HUES48 (cell line): Measurements from ENCODE around the gene FAM131A.
A peak's percentile ranks its signal among the peaks of the same experiment; 100 is the strongest.

Source experiments
- H3K27ac ChIP-seq: one replicate; pipeline ENCODE4 v1.7.0; 2013; ENCODE audit warnings: low read depth, low read length, inconsistent platforms
- H3K27me3 ChIP-seq: 2 replicates; pipeline ENCODE4 v1.6.1; 2013; ENCODE audit warnings: mild to moderate bottlenecking, low read length; ENCODE audit not compliant: control insufficient read depth, insufficient read depth
- H3K36me3 ChIP-seq: 2 replicates; pipeline ENCODE4 v1.6.1; 2013; ENCODE audit warnings: low read length; ENCODE audit not compliant: control insufficient read depth, insufficient read depth
- H3K4me1 ChIP-seq: 2 replicates; pipeline ENCODE4 v1.6.1; 2013; ENCODE audit warnings: mild to moderate bottlenecking, low read length; ENCODE audit not compliant: control insufficient read depth, insufficient read depth
- H3K4me3 ChIP-seq: 2 replicates; pipeline ENCODE4 v1.5.1; 2013; ENCODE audit warnings: mild to moderate bottlenecking, low read depth, low read length
- H3K9ac ChIP-seq: 2 replicates; pipeline ENCODE4 v1.6.1; 2013; ENCODE audit warnings: mild to moderate bottlenecking, low read depth, low read length, moderate library complexity
- H3K9me3 ChIP-seq: 2 replicates; pipeline ENCODE4 v1.6.1; 2013; ENCODE audit warnings: low read length; ENCODE audit not compliant: control insufficient read depth, insufficient read depth

The FAM131A gene

DNA sequence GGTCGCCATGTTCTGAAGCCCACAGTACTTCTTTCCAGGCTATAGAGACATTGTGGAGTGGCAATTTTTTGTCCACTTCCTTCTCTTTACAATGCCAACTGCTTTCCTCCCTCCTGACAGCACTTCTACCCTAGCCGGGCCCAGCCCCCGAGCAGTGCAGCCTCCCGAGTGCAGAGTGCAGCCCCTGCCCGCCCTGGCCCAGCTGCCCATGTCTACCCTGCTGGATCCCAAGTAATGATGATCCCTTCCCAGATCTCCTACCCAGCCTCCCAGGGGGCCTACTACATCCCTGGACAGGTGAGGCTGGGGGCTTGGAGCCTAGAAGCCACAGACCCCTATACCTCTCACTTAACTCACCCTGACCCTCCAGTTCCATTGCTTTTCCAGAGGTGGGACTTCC lies 20.2 kb upstream of the FAM131A start:
- no peak overlapping the region for H3K27ac ChIP-seq
- peak overlapping the region; percentile 94; the same call in 1 of the 2 replicates for H3K4me3 ChIP-seq
- H3K9ac ChIP-seq: no peak overlapping the region
- no peaks in the 10 kb centered on the region for H3K9me3 ChIP-seq
- no peaks in the 10 kb centered on the region for H3K27me3 ChIP-seq
- H3K36me3 ChIP-seq: peaks cover 60% of the 10 kb centered on the region
- peaks cover 12% of the 10 kb centered on the region; the same call in 1 of the 2 replicates for H3K4me1 ChIP-seq

GRCh38 chr3:184320104-184320445 lies 17.3 kb upstream of the FAM131A start:
- Histone ChIP-seq H3K27me3 (no peaks in the 10 kb centered on the region), H3K9me3 (no peaks in the 10 kb centered on the region), H3K27ac (no peak overlapping the region), H3K4me1 (peaks cover 12% of the 10 kb centered on the region; the same call in 1 of the 2 replicates), H3K9ac (no peak overlapping the region), H3K36me3 (peaks cover 89% of the 10 kb centered on the region), H3K4me3 (no peak overlapping the region)

DNA sequence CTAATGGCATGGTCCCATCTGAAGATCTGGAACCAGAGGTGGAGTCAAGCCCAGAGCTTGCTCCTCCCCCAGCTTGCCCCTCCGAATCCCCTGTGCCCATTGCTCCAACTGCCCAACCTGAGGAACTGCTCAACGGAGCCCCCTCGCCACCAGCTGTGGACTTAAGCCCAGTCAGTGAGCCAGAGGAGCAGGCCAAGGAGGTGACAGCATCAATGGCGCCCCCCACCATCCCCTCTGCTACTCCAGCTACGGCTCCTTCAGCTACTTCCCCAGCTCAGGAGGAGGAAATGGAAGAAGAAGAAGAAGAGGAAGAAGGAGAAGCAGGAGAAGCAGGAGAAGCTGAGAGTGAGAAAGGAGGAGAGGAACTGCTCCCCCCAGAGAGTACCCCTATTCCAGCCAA lies 15.7 kb upstream of the FAM131A start:
- Histone ChIP-seq H3K4me1 (peaks cover 10% of the 10 kb centered on the region; the same call in 1 of the 2 replicates), H3K4me3 (no peak overlapping the region), H3K9ac (no peak overlapping the region)

DNA sequence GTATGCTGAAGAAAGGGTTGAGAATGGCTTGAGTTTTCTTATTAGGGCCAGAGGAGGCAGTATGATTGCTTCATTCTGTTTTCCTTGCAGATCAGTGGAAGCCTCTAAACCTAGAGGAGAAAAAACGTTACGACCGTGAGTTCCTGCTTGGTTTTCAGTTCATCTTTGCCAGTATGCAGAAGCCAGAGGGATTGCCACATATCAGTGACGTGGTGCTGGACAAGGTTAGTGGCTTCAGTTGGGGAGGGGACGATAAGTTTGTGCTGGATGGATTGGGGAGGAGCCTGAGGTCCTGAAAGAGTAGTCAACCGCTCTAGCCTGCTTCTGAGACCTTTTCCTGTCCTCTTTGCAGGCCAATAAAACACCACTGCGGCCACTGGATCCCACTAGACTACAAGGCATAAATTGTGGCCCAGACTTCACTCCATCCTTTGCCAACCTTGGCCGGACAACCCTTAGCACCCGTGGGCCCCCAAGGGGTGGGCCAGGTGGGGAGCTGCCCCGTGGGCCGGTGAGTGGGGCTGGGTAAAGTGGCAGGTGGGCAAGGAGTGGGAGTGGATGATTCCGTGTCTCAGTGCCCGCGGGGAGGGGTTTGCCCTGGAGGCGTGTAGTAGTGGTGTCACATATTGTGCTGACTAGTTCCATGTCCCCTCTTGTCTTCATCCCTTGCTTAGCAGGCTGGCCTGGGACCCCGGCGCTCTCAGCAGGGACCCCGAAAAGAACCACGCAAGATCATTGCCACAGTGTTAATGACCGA lies 14.5 kb upstream of the FAM131A start:
- Histone ChIP-seq H3K27ac (no peak overlapping the region), H3K36me3 (peaks cover 100% of the 10 kb centered on the region), H3K27me3 (no peaks in the 10 kb centered on the region), H3K4me3 (no peak overlapping the region), H3K9ac (no peak overlapping the region), H3K9me3 (no peaks in the 10 kb centered on the region), H3K4me1 (no peaks in the 10 kb centered on the region)

More for the DNA sequence above, 15.7 kb upstream of the FAM131A start:
- Histone ChIP-seq H3K36me3 (peaks cover 100% of the 10 kb centered on the region), H3K27me3 (no peaks in the 10 kb centered on the region), H3K27ac (no peak overlapping the region), H3K9me3 (no peaks in the 10 kb centered on the region)

- Histone ChIP-seq H3K9ac (no peak overlapping the region), H3K4me1 (no peaks in the 10 kb centered on the region), H3K4me3 (no peak overlapping the region), H3K27ac (no peak overlapping the region), H3K27me3 (no peaks in the 10 kb centered on the region), H3K9me3 (no peaks in the 10 kb centered on the region), H3K36me3 (peaks cover 100% of the 10 kb centered on the region)
Measured at GRCh38 chr3:184323696-184324095, 13.7 kb upstream of the FAM131A start.

DNA sequence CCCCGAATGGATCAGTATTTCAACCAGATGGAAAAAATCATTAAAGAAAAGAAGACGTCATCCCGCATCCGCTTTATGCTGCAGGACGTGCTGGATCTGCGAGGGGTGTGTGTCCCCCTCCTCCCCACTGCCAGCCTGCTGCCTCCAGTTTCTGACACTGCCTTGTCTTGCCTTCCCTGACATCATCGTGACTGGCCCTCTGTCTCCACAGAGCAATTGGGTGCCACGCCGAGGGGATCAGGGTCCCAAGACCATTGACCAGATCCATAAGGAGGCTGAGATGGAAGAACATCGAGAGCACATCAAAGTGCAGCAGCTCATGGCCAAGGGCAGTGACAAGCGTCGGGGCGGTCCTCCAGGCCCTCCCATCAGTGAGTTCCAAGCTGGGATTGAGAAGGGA lies 12.1 kb upstream of the FAM131A start:
- H3K9ac ChIP-seq: no peak overlapping the region
- H3K4me1 ChIP-seq: no peaks in the 10 kb centered on the region
- H3K4me3 ChIP-seq: no peak overlapping the region
- no peaks in the 10 kb centered on the region for H3K9me3 ChIP-seq
- peaks cover 99% of the 10 kb centered on the region for H3K36me3 ChIP-seq
- H3K27me3 ChIP-seq: no peaks in the 10 kb centered on the region
- H3K27ac ChIP-seq: no peak overlapping the region

GRCh38 chr3:184325715-184326369 lies 11.6 kb upstream of the FAM131A start:
- no peak overlapping the region for H3K9ac ChIP-seq
- no peak overlapping the region for H3K27ac ChIP-seq
- H3K9me3 ChIP-seq: no peaks in the 10 kb centered on the region
- H3K4me3 ChIP-seq: no peak overlapping the region
- H3K4me1 ChIP-seq: no peaks in the 10 kb centered on the region
- H3K27me3 ChIP-seq: no peaks in the 10 kb centered on the region
- H3K36me3 ChIP-seq: peaks cover 98% of the 10 kb centered on the region

GRCh38 chr3:184327171-184327570 lies 10.2 kb upstream of the FAM131A start:
- Histone ChIP-seq H3K9ac (no peak overlapping the region), H3K27ac (no peak overlapping the region), H3K4me3 (no peak overlapping the region), H3K36me3 (peaks cover 98% of the 10 kb centered on the region), H3K27me3 (no peaks in the 10 kb centered on the region), H3K4me1 (no peaks in the 10 kb centered on the region), H3K9me3 (no peaks in the 10 kb centered on the region)

DNA sequence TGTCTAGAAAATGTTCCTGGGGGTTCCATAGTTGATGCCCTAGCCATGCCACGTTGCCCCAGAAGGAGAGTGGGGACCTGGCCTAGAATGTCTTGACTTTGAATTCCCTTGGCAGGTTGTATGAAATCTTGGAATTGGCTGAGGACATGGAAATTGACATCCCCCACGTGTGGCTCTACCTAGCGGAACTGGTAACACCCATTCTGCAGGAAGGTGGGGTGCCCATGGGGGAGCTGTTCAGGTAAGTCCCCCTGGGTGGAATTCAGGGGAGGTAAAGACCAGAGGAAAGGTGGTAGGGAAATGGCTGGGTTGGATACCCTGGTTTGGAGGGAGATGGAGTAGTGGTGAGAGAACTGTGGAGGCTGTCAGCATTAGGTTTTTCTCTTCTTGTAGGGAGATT lies 8.9 kb upstream of the FAM131A start:
- H3K27ac ChIP-seq: no peak overlapping the region
- no peak overlapping the region for H3K9ac ChIP-seq
- H3K27me3 ChIP-seq: no peaks in the 10 kb centered on the region
- H3K4me3 ChIP-seq: no peak overlapping the region
- H3K36me3 ChIP-seq: peaks cover 98% of the 10 kb centered on the region
- H3K9me3 ChIP-seq: no peaks in the 10 kb centered on the region
- H3K4me1 ChIP-seq: no peaks in the 10 kb centered on the region

DNA sequence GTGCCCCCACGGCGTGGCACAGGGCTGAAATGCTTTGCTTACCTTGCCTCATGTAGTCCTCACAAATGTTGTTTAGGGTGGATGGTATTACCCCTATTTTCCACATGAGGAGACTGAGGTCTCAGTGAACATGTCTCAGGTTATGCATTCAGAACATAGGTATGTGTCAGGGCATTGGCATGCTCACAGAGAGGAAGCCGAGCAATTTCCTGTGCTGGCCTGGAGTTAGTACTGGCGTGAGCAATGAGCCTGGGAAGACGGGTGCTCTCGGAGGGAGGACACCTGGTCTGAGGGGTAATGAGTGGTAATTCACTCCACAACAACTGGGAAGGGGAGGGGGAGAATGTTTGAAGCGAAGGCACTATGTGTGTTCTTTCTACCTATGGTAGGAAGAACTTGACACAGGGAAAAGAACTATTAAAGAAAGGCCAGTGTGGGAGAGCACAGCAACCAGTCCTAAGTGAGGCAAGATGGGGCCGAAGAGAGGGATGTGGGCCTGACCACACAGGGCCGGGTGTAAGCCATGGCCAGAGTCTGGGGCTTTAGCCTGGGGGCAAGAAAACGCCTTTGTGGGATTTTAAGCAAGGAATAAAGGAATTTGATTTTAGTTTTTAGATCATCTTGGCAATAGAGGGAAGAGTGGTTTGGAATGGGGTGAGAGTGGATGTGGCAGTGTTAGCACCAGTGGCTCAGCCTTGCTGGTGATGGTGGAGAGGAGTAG lies 4.9 kb upstream of the FAM131A start:
- no peaks in the 10 kb centered on the region for H3K9me3 ChIP-seq
- H3K36me3 ChIP-seq: peaks cover 75% of the 10 kb centered on the region
- H3K27me3 ChIP-seq: no peaks in the 10 kb centered on the region
- H3K4me1 ChIP-seq: peaks cover 13% of the 10 kb centered on the region; the same call in 1 of the 2 replicates
- H3K4me3 ChIP-seq: no peak overlapping the region
- no peak overlapping the region for H3K27ac ChIP-seq
- no peak overlapping the region for H3K9ac ChIP-seq

DNA sequence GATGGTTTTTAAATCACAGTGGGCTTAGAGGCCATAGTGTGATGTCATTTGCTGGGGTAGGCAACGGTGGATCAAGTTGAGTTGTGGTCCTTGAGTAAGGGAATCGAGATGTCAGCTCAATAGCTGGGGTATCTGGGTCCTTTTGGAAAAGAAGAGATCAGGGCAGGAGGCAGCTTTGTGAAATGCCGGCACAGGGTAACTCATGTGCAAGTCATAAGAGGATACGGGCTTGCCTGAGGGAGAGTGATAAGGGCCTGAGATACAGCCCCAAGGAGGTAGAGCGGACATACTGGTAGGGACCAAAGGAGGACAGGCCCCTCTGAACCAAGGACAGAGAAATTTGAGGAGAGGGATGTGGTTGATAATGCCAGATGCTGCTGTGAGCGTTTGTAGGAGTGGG lies 4.2 kb upstream of the FAM131A start:
- no peaks in the 10 kb centered on the region for H3K9me3 ChIP-seq
- no peak overlapping the region for H3K4me3 ChIP-seq
- H3K27me3 ChIP-seq: no peaks in the 10 kb centered on the region
- peaks cover 19% of the 10 kb centered on the region for H3K4me1 ChIP-seq
- peaks cover 68% of the 10 kb centered on the region for H3K36me3 ChIP-seq
- H3K9ac ChIP-seq: no peak overlapping the region
- H3K27ac ChIP-seq: no peak overlapping the region
